Kidney (tissue), 14 donors: ENCODE data around the gene FAF2. TPM values are rescaled to one million over a fixed set of nuclear protein-coding genes. Genes with fewer than 3 reads are reported as not detected.

Experiments used
- DNase-seq, 5 donors: peaks; one replicate each; pipeline ENCODE4 v3.0.0-alpha.2; 2013 to 2020
- FAIRE-seq: peaks from 2 replicates; lab custom pipeline; 2012; peaks lifted over from hg19 to GRCh38; lab: Jason Lieb, UNC
- H3K27ac ChIP-seq, 2 donors: one replicate each; pipeline ENCODE4 v1.7.0; 2013; ENCODE audit warnings: low read depth in 2 of 2, low read length in 2 of 2, inconsistent platforms in 1 of 2
- H3K27me3 ChIP-seq: one replicate; pipeline ENCODE4 v1.7.1; 2013; ENCODE audit warnings: low read length, inconsistent platforms; ENCODE audit not compliant: control insufficient read depth, insufficient read depth
- H3K36me3 ChIP-seq, 3 donors: one replicate each; pipeline versions ENCODE4 v1.7.0 to v1.7.1; 2013; ENCODE audit warnings: low read length in 3 of 3, control low read depth in 1 of 3, inconsistent platforms in 1 of 3; ENCODE audit not compliant: insufficient read depth in 3 of 3, control insufficient read depth in 2 of 3
- H3K4me1 ChIP-seq, 3 donors: one replicate each; pipeline versions ENCODE4 v1.7.0 to v1.7.1; 2013; ENCODE audit warnings: low read length in 3 of 3, inconsistent platforms in 1 of 3, low read depth in 1 of 3; ENCODE audit not compliant: control insufficient read depth in 2 of 3, insufficient read depth in 2 of 3
- H3K4me3 ChIP-seq, 3 donors: one replicate each; pipeline versions ENCODE4 v1.7.0 to v1.8.1; 2013; ENCODE audit warnings: low read length in 3 of 3, control low read depth in 1 of 3, inconsistent platforms in 1 of 3
- H3K9ac ChIP-seq, 3 donors: one replicate each; pipeline versions ENCODE4 v1.7.0 to v1.7.1; 2013; ENCODE audit warnings: low read length in 3 of 3, control low read depth in 1 of 3, inconsistent platforms in 1 of 3
- H3K9me3 ChIP-seq, 3 donors: one replicate each; pipeline versions ENCODE4 v1.7.0 to v1.7.1; 2013; ENCODE audit warnings: low read length in 3 of 3, control low read depth in 1 of 3, inconsistent platforms in 1 of 3; ENCODE audit not compliant: control insufficient read depth in 2 of 3, insufficient read depth in 1 of 3
- CTCF ChIP-seq: IDR thresholded peaks from 3 replicates; pipeline ENCODE4 v1.5.1; 2012; ENCODE audit warnings: mild to moderate bottlenecking, moderate library complexity, borderline replicate concordance; ENCODE audit not compliant: insufficient read depth; ENCODE audit errors: extremely low read depth
- intact Hi-C: fragments of 100-400 bp; cut with DNase I; formaldehyde crosslinking; loops from one replicate; pipeline ENCODE4 v1.11.1; 2022
- polyA plus RNA-seq: library from polyadenylated mRNA; stranded (reverse); fragments of 350-450 nt; fragmentation: Illumina TruSeq; extraction: RNeasy Lipid Tissue Mini Kit (QIAGEN cat#74804); gene quantifications from one replicate; pipeline ENCODE4 v1.2.3, GENCODE V29; 2014; ENCODE audit warnings: low read depth, low replicate concordance; ENCODE audit not compliant: insufficient read depth
- total RNA-seq: library from RNA; stranded (reverse); fragmentation: NEBNext Ultra II Directional; extraction: Animal tissue kit (Norgen Biotek cat#: 25700); gene quantifications from one replicate; pipeline ENCODE4 v1.2.1, GENCODE V29; 2021
- donor health status: control.
- donor health status: control.
- donor health status: control.
- donor health status: control.
- donor health status: control.
- donor health status: DM: yes; HTN: yes; CAD: no.
- donor health status: Normal renal cell carcinoma (clear cell type).

Gene FAF2
- total and polyA plus RNA-seq, 2 donors from 2014 or later = 11.1 to 31.7 TPM

- H3K9me3 ChIP-seq = no peaks in the 10 kb centered on the region
- peaks cover 0 to 16% (median 0%) of the 10 kb centered on the region in 3 donors for H3K4me1 ChIP-seq
- H3K9ac ChIP-seq = no peak overlapping the region
- FAIRE-seq (no peak), DNase-seq (no peak)
- no peak overlapping the region for H3K4me3 ChIP-seq
- no peak for TF ChIP-seq CTCF
- H3K36me3 ChIP-seq = no peaks in the 10 kb centered on the region
- H3K27ac ChIP-seq = no peak overlapping the region
- no peaks in the 10 kb centered on the region for H3K27me3 ChIP-seq
- intact Hi-C loops = no loop called here
Observed at GRCh38 chr5:176446028-176446665, 2.0 kb upstream of the FAF2 start.

GRCh38 chr5:176446884-176447590 is 1.1 kb upstream of the FAF2 start:
- H3K9ac ChIP-seq = peak overlapping the region; percentile 78 to 96 (median 95)
- H3K4me1 ChIP-seq = peaks cover 0 to 16% (median 0%) of the 10 kb centered on the region in 3 donors
- peak overlapping the region; percentile 78 to 97 (median 83) for H3K4me3 ChIP-seq
- H3K9me3 ChIP-seq = no peaks in the 10 kb centered on the region
- H3K27ac ChIP-seq = peak overlapping the region; percentile 95 to 96
- H3K36me3 ChIP-seq = no peaks in the 10 kb centered on the region
- TF ChIP-seq CTCF = no peak
- FAIRE-seq (no peak), DNase-seq (peak in 4 of 5 donors; percentile 15 to 66 (median 51))
- H3K27me3 ChIP-seq = no peaks in the 10 kb centered on the region
- intact Hi-C loops = no loop called here

DNA sequence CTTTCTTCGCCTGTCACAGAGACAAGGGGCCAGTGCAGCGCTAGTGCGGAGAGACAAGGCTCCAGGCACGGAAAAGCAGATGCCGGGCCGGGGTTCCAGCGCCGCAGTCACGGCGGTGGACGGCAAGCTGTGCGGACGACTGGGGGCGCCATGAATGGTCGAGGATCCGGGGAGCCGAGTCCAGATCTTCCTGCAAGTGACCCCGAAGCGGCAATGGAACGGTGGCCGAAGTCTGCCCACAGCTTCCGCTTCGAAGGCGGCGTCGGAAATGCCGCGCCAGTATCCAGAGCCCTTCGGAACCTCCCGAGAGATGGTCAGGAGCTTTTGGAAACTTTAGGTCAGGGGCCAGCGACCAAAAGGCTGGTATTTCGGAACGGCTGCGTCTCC is 601 bp upstream of the FAF2 start:
- Histone ChIP-seq H3K36me3 (no peaks in the 10 kb centered on the region), H3K4me1 (peaks cover 0 to 20% (median 0%) of the 10 kb centered on the region in 3 donors), H3K9me3 (no peaks in the 10 kb centered on the region), H3K27ac (peak overlapping the region; percentile 95 to 96), H3K4me3 (peak overlapping the region; percentile 78 to 97 (median 83)), H3K27me3 (no peaks in the 10 kb centered on the region), H3K9ac (peak overlapping the region; percentile 78 to 96 (median 95))
- FAIRE-seq (no peak), DNase-seq (no peak)
- intact Hi-C loops = no loop called here
- TF ChIP-seq CTCF = no peak
